ENCODE data around the gene ZCWPW2. TPM values are rescaled to one million over a fixed set of nuclear protein-coding genes. Genes with fewer than 3 reads are reported as not detected.

The ZCWPW2 gene
- total and polyA plus RNA-seq, 4 donors: 1.1 to 1.6 (median 1.1) TPM

GRCh38 chr3:28347374-28348264 is 902 bp upstream of the ZCWPW2 start:
- H3K27ac ChIP-seq (ENCODE audit: low read depth in 1 of 2, low read length in 2 of 2): peak overlapping the region; percentile 88 to 97
- H3K4me3 ChIP-seq (ENCODE audit: low read length in 2 of 2): peak overlapping the region; percentile 68 to 77
- DNase-seq: no peak
- intact Hi-C loops (cut with DNase I): no loop called here
- peaks cover 2% of the 10 kb centered on the region for H3K9me3 ChIP-seq (ENCODE audit: control insufficient read depth, low read length)
- 27 to 28% methylated on average over 16 of the region's 16 CpGs for WGBS, 2 donors
- no peaks in the 10 kb centered on the region for H3K27me3 ChIP-seq (ENCODE audit: control insufficient read depth in 1 of 2, insufficient read depth in 2 of 2, low read length in 1 of 2)
- H3K36me3 ChIP-seq (ENCODE audit: control insufficient read depth in 1 of 2, insufficient read depth in 2 of 2, low read length in 1 of 2): peaks cover 0 to 2% of the 10 kb centered on the region in 2 donors
- peak; percentile 30 for ATAC-seq (ENCODE audit: low FRiP score)
- H3K4me1 ChIP-seq (ENCODE audit: control insufficient read depth in 1 of 2, insufficient read depth in 2 of 2, low read length in 2 of 2): peaks cover 0 to 2% of the 10 kb centered on the region in 2 donors

GRCh38 chr3:28348265-28348628 is 274 bp upstream of the ZCWPW2 start:
- peaks cover 0 to 2% of the 10 kb centered on the region in 2 donors for H3K4me1 ChIP-seq (ENCODE audit: control insufficient read depth in 1 of 2, insufficient read depth in 2 of 2, low read length in 2 of 2)
- intact Hi-C loops (cut with DNase I): no loop called here
- DNase-seq: no peak
- H3K27ac ChIP-seq (ENCODE audit: low read depth in 1 of 2, low read length in 2 of 2): peak overlapping the region; percentile 88 to 97
- H3K36me3 ChIP-seq (ENCODE audit: control insufficient read depth in 1 of 2, insufficient read depth in 2 of 2, low read length in 1 of 2): peaks cover 0 to 2% of the 10 kb centered on the region in 2 donors
- H3K27me3 ChIP-seq (ENCODE audit: control insufficient read depth in 1 of 2, insufficient read depth in 2 of 2, low read length in 1 of 2): no peaks in the 10 kb centered on the region
- peak; percentile 93 for ATAC-seq (ENCODE audit: low FRiP score)
- peaks cover 2% of the 10 kb centered on the region for H3K9me3 ChIP-seq (ENCODE audit: control insufficient read depth, low read length)
- peak overlapping the region; percentile 68 to 77 for H3K4me3 ChIP-seq (ENCODE audit: low read length in 2 of 2)
- 0 to 1% methylated on average over 15 to 16 of the region's 16 CpGs for WGBS, 2 donors

GRCh38 chr3:28349469-28350000 is 1.0 kb downstream of the ZCWPW2 start:
- H3K4me3 ChIP-seq (ENCODE audit: low read length in 2 of 2): peak overlapping the region; percentile 73 to 77
- intact Hi-C loops (cut with DNase I): no loop called here
- H3K27me3 ChIP-seq (ENCODE audit: control insufficient read depth in 1 of 2, insufficient read depth in 2 of 2, low read length in 1 of 2): no peaks in the 10 kb centered on the region
- peaks cover 0 to 2% of the 10 kb centered on the region in 2 donors for H3K4me1 ChIP-seq (ENCODE audit: control insufficient read depth in 1 of 2, insufficient read depth in 2 of 2, low read length in 2 of 2)
- peak in 1 of 2 donors; percentile 75 for DNase-seq
- ATAC-seq (ENCODE audit: low FRiP score): no peak
- H3K36me3 ChIP-seq (ENCODE audit: control insufficient read depth in 1 of 2, insufficient read depth in 2 of 2, low read length in 1 of 2): peaks cover 0 to 2% of the 10 kb centered on the region in 2 donors
- H3K27ac ChIP-seq (ENCODE audit: low read depth in 1 of 2, low read length in 2 of 2): peak overlapping the region; percentile 36 to 88
- H3K9me3 ChIP-seq (ENCODE audit: control insufficient read depth, low read length): peaks cover 2% of the 10 kb centered on the region
- 3 to 12% methylated on average over 13 of the region's 13 CpGs for WGBS, 2 donors

GRCh38 chr3:28376424-28376823 is 27.9 kb downstream of the ZCWPW2 start:
- ATAC-seq (ENCODE audit: low FRiP score) (peak; percentile 56), DNase-seq (no peak)
- Histone ChIP-seq H3K36me3 (ENCODE audit: control insufficient read depth in 1 of 2, insufficient read depth in 2 of 2, low read length in 1 of 2) (no peaks in the 10 kb centered on the region), H3K9me3 (ENCODE audit: control insufficient read depth, low read length) (no peaks in the 10 kb centered on the region), H3K27me3 (ENCODE audit: control insufficient read depth in 1 of 2, insufficient read depth in 2 of 2, low read length in 1 of 2) (no peaks in the 10 kb centered on the region), H3K4me3 (ENCODE audit: low read length in 2 of 2) (no peak overlapping the region), H3K27ac (ENCODE audit: low read depth in 1 of 2, low read length in 2 of 2) (no peak overlapping the region), H3K4me1 (ENCODE audit: control insufficient read depth in 1 of 2, insufficient read depth in 2 of 2, low read length in 2 of 2) (no peaks in the 10 kb centered on the region)
- intact Hi-C loops (cut with DNase I): no loop called here
- 85 to 92% methylated on average over 4 of the region's 4 CpGs for WGBS, 2 donors

- Histone ChIP-seq H3K4me3 (ENCODE audit: low read length in 2 of 2) (no peak overlapping the region), H3K4me1 (ENCODE audit: control insufficient read depth in 1 of 2, insufficient read depth in 2 of 2, low read length in 2 of 2) (no peaks in the 10 kb centered on the region), H3K36me3 (ENCODE audit: control insufficient read depth in 1 of 2, insufficient read depth in 2 of 2, low read length in 1 of 2) (no peaks in the 10 kb centered on the region), H3K9me3 (ENCODE audit: control insufficient read depth, low read length) (peaks cover 2% of the 10 kb centered on the region), H3K27me3 (ENCODE audit: control insufficient read depth in 1 of 2, insufficient read depth in 2 of 2, low read length in 1 of 2) (no peaks in the 10 kb centered on the region), H3K27ac (ENCODE audit: low read depth in 1 of 2, low read length in 2 of 2) (no peak overlapping the region)
- intact Hi-C loops (cut with DNase I): no loop called here
- WGBS, 2 donors: 93 to 95% methylated on average over 5 of the region's 5 CpGs
- no peak for DNase-seq
- ATAC-seq (ENCODE audit: low FRiP score): no peak
These were observed 37.5 kb downstream of the ZCWPW2 start for GRCh38 chr3:28386049-28386448.

GRCh38 chr3:28388978-28389377 is 40.5 kb downstream of the ZCWPW2 start:
- intact Hi-C loops (cut with DNase I): no loop called here
- H3K4me1 ChIP-seq (ENCODE audit: control insufficient read depth in 1 of 2, insufficient read depth in 2 of 2, low read length in 2 of 2): no peaks in the 10 kb centered on the region
- H3K9me3 ChIP-seq (ENCODE audit: control insufficient read depth, low read length): peaks cover 2% of the 10 kb centered on the region
- no peak for DNase-seq
- 90 to 95% methylated on average over 1 of the region's 1 CpG for WGBS, 2 donors
- no peak overlapping the region for H3K4me3 ChIP-seq (ENCODE audit: low read length in 2 of 2)
- H3K36me3 ChIP-seq (ENCODE audit: control insufficient read depth in 1 of 2, insufficient read depth in 2 of 2, low read length in 1 of 2): no peaks in the 10 kb centered on the region
- ATAC-seq (ENCODE audit: low FRiP score): no peak
- no peaks in the 10 kb centered on the region for H3K27me3 ChIP-seq (ENCODE audit: control insufficient read depth in 1 of 2, insufficient read depth in 2 of 2, low read length in 1 of 2)
- no peak overlapping the region for H3K27ac ChIP-seq (ENCODE audit: low read depth in 1 of 2, low read length in 2 of 2)

GRCh38 chr3:28399206-28399605 is 50.7 kb downstream of the ZCWPW2 start:
- Histone ChIP-seq H3K4me1 (ENCODE audit: control insufficient read depth in 1 of 2, insufficient read depth in 2 of 2, low read length in 2 of 2) (no peaks in the 10 kb centered on the region), H3K36me3 (ENCODE audit: control insufficient read depth in 1 of 2, insufficient read depth in 2 of 2, low read length in 1 of 2) (no peaks in the 10 kb centered on the region), H3K9me3 (ENCODE audit: control insufficient read depth, low read length) (peaks cover 3% of the 10 kb centered on the region), H3K4me3 (ENCODE audit: low read length in 2 of 2) (no peak overlapping the region), H3K27me3 (ENCODE audit: control insufficient read depth in 1 of 2, insufficient read depth in 2 of 2, low read length in 1 of 2) (no peaks in the 10 kb centered on the region), H3K27ac (ENCODE audit: low read depth in 1 of 2, low read length in 2 of 2) (no peak overlapping the region)
- DNase-seq (no peak), ATAC-seq (ENCODE audit: low FRiP score) (no peak)
- intact Hi-C loops (cut with DNase I): no loop called here
- WGBS, 2 donors: 92 to 96% methylated on average over 3 of the region's 3 CpGs

- no peaks in the 10 kb centered on the region for H3K27me3 ChIP-seq (ENCODE audit: control insufficient read depth in 1 of 2, insufficient read depth in 2 of 2, low read length in 1 of 2)
- no peaks in the 10 kb centered on the region for H3K36me3 ChIP-seq (ENCODE audit: control insufficient read depth in 1 of 2, insufficient read depth in 2 of 2, low read length in 1 of 2)
- intact Hi-C loops (cut with DNase I): no loop called here
- H3K4me3 ChIP-seq (ENCODE audit: low read length in 2 of 2): no peak overlapping the region
- ATAC-seq (ENCODE audit: low FRiP score): no peak
- H3K4me1 ChIP-seq (ENCODE audit: control insufficient read depth in 1 of 2, insufficient read depth in 2 of 2, low read length in 2 of 2): no peaks in the 10 kb centered on the region
- no peak overlapping the region for H3K27ac ChIP-seq (ENCODE audit: low read depth in 1 of 2, low read length in 2 of 2)
- WGBS, 2 donors: 72 to 90% methylated on average over 1 of the region's 1 CpG
- DNase-seq: no peak
- H3K9me3 ChIP-seq (ENCODE audit: control insufficient read depth, low read length): peaks cover 3% of the 10 kb centered on the region
These were observed 57.7 kb downstream of the ZCWPW2 start for GRCh38 chr3:28406241-28406640.

- no peaks in the 10 kb centered on the region for H3K4me1 ChIP-seq (ENCODE audit: control insufficient read depth in 1 of 2, insufficient read depth in 2 of 2, low read length in 2 of 2)
- no peak overlapping the region for H3K27ac ChIP-seq (ENCODE audit: low read depth in 1 of 2, low read length in 2 of 2)
- no peaks in the 10 kb centered on the region for H3K27me3 ChIP-seq (ENCODE audit: control insufficient read depth in 1 of 2, insufficient read depth in 2 of 2, low read length in 1 of 2)
- H3K36me3 ChIP-seq (ENCODE audit: control insufficient read depth in 1 of 2, insufficient read depth in 2 of 2, low read length in 1 of 2): no peaks in the 10 kb centered on the region
- DNase-seq: no peak
- ATAC-seq (ENCODE audit: low FRiP score): no peak
- no peak overlapping the region for H3K4me3 ChIP-seq (ENCODE audit: low read length in 2 of 2)
- intact Hi-C loops (cut with DNase I): no loop called here
- H3K9me3 ChIP-seq (ENCODE audit: control insufficient read depth, low read length): peaks cover 2% of the 10 kb centered on the region
These were observed 100.9 kb downstream of the ZCWPW2 start for GRCh38 chr3:28449398-28449797.

Data from aorta (tissue), 5 donors.